ENCODE results near the gene TSC22D1. TPM values are rescaled to one million over a fixed set of nuclear protein-coding genes. Genes with fewer than 3 reads are reported as not detected.

Gene TSC22D1
- total RNA-seq, 2 donors from 2014 or later, result 95.9 to 107 TPM

DNA sequence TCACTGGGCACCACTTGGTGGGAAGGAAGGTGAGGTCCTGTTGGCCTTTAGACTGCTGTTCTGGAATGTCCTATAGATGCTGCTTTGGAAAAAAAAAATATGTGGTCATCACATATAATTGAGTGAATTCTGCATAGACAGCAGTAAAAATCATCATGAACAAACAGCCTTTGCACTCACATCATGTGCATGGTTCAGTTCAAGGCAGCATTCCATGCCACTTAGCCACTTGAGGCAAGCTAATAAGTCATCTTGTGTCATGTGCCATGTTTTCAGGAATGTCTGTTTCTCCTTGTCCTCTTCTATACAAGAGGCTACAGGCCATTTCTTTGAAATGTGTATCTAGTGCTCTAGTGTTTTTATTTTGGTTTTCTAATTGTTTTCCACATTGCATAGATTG, 43.9 kb upstream of the TSC22D1 start:
- Mint-ChIP-seq H3K4me3 (no peak overlapping the region), H3K27me3 (ENCODE audit: insufficient read depth) (peaks cover 3% of the 10 kb centered on the region), H3K4me1 (peaks cover 18% of the 10 kb centered on the region), H3K27ac (no peak overlapping the region), H3K9me3 (no peaks in the 10 kb centered on the region), H3K36me3 (ENCODE audit: low read depth) (no peaks in the 10 kb centered on the region)
- no peaks in the 10 kb centered on the region for H3K36me3 ChIP-seq (ENCODE audit: control insufficient read depth, insufficient read depth, low read length)
- H3K4me1 ChIP-seq (ENCODE audit: control insufficient read depth, insufficient read depth, low read length), result peaks cover 5% of the 10 kb centered on the region
- H3K9ac ChIP-seq (ENCODE audit: extremely low read depth, low read length, poor library complexity, severe bottlenecking), result no peak overlapping the region
- no peaks in the 10 kb centered on the region for H3K9me3 ChIP-seq (ENCODE audit: control insufficient read depth, low read length)
- no peaks in the 10 kb centered on the region for H3K27me3 ChIP-seq (ENCODE audit: control insufficient read depth, insufficient read depth, low read length, poor library complexity, severe bottlenecking)
- no peak overlapping the region for H3K27ac ChIP-seq (ENCODE audit: low read depth, low read length)
- TF ChIP-seq, protein P1, sequence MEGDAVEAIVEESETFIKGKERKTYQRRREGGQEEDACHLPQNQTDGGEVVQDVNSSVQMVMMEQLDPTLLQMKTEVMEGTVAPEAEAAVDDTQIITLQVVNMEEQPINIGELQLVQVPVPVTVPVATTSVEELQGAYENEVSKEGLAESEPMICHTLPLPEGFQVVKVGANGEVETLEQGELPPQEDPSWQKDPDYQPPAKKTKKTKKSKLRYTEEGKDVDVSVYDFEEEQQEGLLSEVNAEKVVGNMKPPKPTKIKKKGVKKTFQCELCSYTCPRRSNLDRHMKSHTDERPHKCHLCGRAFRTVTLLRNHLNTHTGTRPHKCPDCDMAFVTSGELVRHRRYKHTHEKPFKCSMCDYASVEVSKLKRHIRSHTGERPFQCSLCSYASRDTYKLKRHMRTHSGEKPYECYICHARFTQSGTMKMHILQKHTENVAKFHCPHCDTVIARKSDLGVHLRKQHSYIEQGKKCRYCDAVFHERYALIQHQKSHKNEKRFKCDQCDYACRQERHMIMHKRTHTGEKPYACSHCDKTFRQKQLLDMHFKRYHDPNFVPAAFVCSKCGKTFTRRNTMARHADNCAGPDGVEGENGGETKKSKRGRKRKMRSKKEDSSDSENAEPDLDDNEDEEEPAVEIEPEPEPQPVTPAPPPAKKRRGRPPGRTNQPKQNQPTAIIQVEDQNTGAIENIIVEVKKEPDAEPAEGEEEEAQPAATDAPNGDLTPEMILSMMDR (conservative IDR thresholded peaks at IDR 0.05), result no peak
- no peak for DNase-seq
- no peak overlapping the region for H3K4me3 ChIP-seq (ENCODE audit: low read length)

DNA sequence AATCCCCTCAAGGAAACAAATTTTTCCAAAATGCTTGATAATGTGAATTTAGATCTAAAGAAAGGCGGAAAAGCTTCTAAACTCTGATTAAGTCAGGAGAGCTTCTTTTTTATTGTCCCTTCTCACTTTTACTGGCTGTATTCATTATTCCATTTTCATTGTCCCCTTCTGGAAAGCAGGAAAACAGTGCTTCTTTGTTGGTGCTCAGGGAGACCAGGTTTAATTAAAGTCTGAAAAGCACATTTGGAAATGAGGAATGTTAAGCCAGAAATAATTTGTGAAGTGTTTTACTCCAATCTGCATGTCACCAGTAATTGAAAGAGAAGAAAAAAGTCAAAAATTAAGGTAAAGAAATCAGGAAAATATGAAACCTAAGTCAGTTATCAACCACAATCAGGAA, 43.5 kb upstream of the TSC22D1 start:
- TF ChIP-seq, protein P1 (conservative IDR thresholded peaks at IDR 0.05), result no peak
- DNase-seq, result no peak
- Mint-ChIP-seq H3K9me3 (no peaks in the 10 kb centered on the region), H3K27ac (no peak overlapping the region), H3K36me3 (ENCODE audit: low read depth) (no peaks in the 10 kb centered on the region), H3K4me1 (peaks cover 18% of the 10 kb centered on the region), H3K27me3 (ENCODE audit: insufficient read depth) (peaks cover 3% of the 10 kb centered on the region), H3K4me3 (no peak overlapping the region)
- H3K4me1 ChIP-seq (ENCODE audit: control insufficient read depth, insufficient read depth, low read length), result peaks cover 5% of the 10 kb centered on the region
- H3K27ac ChIP-seq (ENCODE audit: low read depth, low read length), result no peak overlapping the region
- H3K36me3 ChIP-seq (ENCODE audit: control insufficient read depth, insufficient read depth, low read length), result no peaks in the 10 kb centered on the region
- H3K9me3 ChIP-seq (ENCODE audit: control insufficient read depth, low read length), result no peaks in the 10 kb centered on the region
- H3K4me3 ChIP-seq (ENCODE audit: low read length), result no peak overlapping the region
- no peak overlapping the region for H3K9ac ChIP-seq (ENCODE audit: extremely low read depth, low read length, poor library complexity, severe bottlenecking)
- 100% methylated on average over 1 of the region's 1 CpG; no CpG with 5 or more reads in 1 of the 2 experiments for WGBS, 2 experiments (ENCODE audit: insufficient coverage in 1 of 2, insufficient read length in 1 of 2)
- H3K27me3 ChIP-seq (ENCODE audit: control insufficient read depth, insufficient read depth, low read length, poor library complexity, severe bottlenecking), result no peaks in the 10 kb centered on the region

DNA sequence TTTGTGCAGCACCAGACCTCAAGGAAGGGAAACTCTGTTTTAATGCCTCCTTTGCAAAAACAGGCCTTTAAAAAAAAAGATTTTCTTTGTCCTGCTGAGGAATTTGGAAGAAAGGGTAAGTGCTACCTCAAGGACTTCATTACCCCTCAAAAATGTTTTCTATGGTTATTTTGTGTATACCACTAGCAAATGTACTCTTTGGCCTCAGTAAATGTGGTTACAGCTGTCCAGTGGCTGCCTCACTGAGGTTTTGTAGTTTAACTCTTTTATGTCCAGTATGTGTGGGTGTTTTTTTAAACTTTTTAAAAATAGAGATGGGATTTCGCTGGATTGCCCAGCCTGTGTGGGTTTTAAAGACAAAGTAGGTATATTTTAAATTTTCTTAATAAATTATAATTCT, 42.2 kb upstream of the TSC22D1 start:
- Histone ChIP-seq H3K36me3 (ENCODE audit: control insufficient read depth, insufficient read depth, low read length) (no peaks in the 10 kb centered on the region), H3K4me3 (ENCODE audit: low read length) (no peak overlapping the region), H3K9me3 (ENCODE audit: control insufficient read depth, low read length) (no peaks in the 10 kb centered on the region), H3K27ac (ENCODE audit: low read depth, low read length) (no peak overlapping the region), H3K27me3 (ENCODE audit: control insufficient read depth, insufficient read depth, low read length, poor library complexity, severe bottlenecking) (no peaks in the 10 kb centered on the region), H3K4me1 (ENCODE audit: control insufficient read depth, insufficient read depth, low read length) (peaks cover 5% of the 10 kb centered on the region), H3K9ac (ENCODE audit: extremely low read depth, low read length, poor library complexity, severe bottlenecking) (no peak overlapping the region)
- no peak overlapping the region for H3K4me3 Mint-ChIP-seq
- H3K4me1 Mint-ChIP-seq, result peaks cover 18% of the 10 kb centered on the region
- H3K9me3 Mint-ChIP-seq, result no peaks in the 10 kb centered on the region
- no peak for DNase-seq
- TF ChIP-seq, protein P1 (conservative IDR thresholded peaks at IDR 0.05), result no peak
- H3K36me3 Mint-ChIP-seq (ENCODE audit: low read depth), result no peaks in the 10 kb centered on the region
- H3K27ac Mint-ChIP-seq, result no peak overlapping the region
- H3K27me3 Mint-ChIP-seq (ENCODE audit: insufficient read depth), result peaks cover 3% of the 10 kb centered on the region
- no CpG with 5 or more reads among the region's 1 CpG for WGBS, 2 experiments (ENCODE audit: insufficient coverage in 1 of 2, insufficient read length in 1 of 2)
